Measurements from ENCODE around the gene BAZ1B.

GRCh38 chr7:73463966-73464365, 58.1 kb downstream of the BAZ1B start:
- TF ChIP-seq ZNF121 (tag by site-specific recombination; IDR thresholded peaks at IDR 0.05) (no peak), ZNF202 (tag by site-specific recombination; IDR thresholded peaks at IDR 0.05; ENCODE audit: borderline replicate concordance) (no peak), ZNF560 (tag by site-specific recombination; IDR thresholded peaks at IDR 0.05; ENCODE audit: borderline replicate concordance) (no peak), ZNF221 (tag by site-specific recombination; IDR thresholded peaks at IDR 0.05; ENCODE audit: borderline replicate concordance) (no peak), ZNF366 (tag by site-specific recombination; conservative IDR thresholded peaks at IDR 0.05) (no peak), MEIS1 (CRISPR knock-in tag; IDR thresholded peaks at IDR 0.05; ENCODE audit: borderline replicate concordance) (no peak), ZBTB17 (tag by site-specific recombination; IDR thresholded peaks at IDR 0.05) (no peak), CTCF (tag by site-specific recombination; IDR thresholded peaks at IDR 0.05) (no peak), ZXDB (tag by site-specific recombination; IDR thresholded peaks at IDR 0.05) (no peak), REST (tag by site-specific recombination; IDR thresholded peaks at IDR 0.05) (no peak), ZNF274 (IDR thresholded peaks at IDR 0.05; ENCODE audit: low read length) (no peak), ZNF274 (tag by site-specific recombination; IDR thresholded peaks at IDR 0.05; ENCODE audit: borderline replicate concordance) (no peak), ZNF501 (tag by site-specific recombination; IDR thresholded peaks at IDR 0.05) (no peak), PRDM2 (tag by site-specific recombination; IDR thresholded peaks at IDR 0.05; ENCODE audit: borderline replicate concordance) (no peak), GLIS2 (tag by site-specific recombination; IDR thresholded peaks at IDR 0.05) (no peak)

Data from HEK293 (cell line).